ENCODE results near the gene ZNF618. TPM values are rescaled to one million over a fixed set of nuclear protein-coding genes. Genes with fewer than 3 reads are reported as not detected.
A peak's percentile ranks its signal among the peaks of the same experiment; 100 is the strongest.

Gene ZNF618
- polyA plus RNA-seq, 1 experiment, result 8.7 TPM

DNA sequence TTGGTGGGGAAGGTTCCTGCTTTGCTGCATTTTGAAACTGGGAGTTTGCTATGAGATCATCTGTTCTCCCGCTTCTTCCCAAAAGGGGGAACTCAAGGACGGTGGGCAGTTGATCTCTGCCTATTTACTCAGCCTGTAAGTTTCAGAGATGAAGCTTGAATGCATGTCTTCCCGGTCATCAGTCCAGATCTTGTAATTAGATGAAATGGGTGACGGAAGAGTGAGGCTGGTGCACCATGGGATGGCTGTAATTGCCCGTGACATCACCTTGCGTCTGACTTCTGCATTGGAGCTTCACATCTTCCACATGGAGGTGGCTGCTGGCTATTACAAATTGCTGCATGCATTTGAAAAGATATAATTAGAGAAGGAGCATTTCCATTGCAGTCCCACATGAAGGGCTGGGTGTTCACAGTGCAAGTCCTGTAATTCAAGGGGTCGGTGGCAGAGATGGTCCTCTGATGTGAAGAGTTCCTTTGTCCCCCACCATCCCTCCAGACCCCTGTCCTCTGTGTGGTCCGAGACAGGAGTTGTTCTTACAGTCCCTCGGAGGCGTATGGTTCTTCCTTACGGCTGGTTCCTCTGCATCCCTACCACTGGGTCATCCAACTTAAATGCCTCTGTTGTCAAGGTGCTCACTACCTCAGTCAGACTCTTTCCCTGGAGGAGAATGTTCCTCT is 72.9 kb downstream of the ZNF618 start:
- ChIA-PET CTCF (interaction anchor here (1.1 kb wide), 1 partner anchor 15 kb away, joined by 3 read pairs; no protein-coding TSS in a partner anchor), POLR2A (no interaction called here)
- TF ChIP-seq, protein P1, sequence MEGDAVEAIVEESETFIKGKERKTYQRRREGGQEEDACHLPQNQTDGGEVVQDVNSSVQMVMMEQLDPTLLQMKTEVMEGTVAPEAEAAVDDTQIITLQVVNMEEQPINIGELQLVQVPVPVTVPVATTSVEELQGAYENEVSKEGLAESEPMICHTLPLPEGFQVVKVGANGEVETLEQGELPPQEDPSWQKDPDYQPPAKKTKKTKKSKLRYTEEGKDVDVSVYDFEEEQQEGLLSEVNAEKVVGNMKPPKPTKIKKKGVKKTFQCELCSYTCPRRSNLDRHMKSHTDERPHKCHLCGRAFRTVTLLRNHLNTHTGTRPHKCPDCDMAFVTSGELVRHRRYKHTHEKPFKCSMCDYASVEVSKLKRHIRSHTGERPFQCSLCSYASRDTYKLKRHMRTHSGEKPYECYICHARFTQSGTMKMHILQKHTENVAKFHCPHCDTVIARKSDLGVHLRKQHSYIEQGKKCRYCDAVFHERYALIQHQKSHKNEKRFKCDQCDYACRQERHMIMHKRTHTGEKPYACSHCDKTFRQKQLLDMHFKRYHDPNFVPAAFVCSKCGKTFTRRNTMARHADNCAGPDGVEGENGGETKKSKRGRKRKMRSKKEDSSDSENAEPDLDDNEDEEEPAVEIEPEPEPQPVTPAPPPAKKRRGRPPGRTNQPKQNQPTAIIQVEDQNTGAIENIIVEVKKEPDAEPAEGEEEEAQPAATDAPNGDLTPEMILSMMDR (IDR thresholded peaks at IDR 0.05; ENCODE audit: low read depth, low read length), result no peak

DNA sequence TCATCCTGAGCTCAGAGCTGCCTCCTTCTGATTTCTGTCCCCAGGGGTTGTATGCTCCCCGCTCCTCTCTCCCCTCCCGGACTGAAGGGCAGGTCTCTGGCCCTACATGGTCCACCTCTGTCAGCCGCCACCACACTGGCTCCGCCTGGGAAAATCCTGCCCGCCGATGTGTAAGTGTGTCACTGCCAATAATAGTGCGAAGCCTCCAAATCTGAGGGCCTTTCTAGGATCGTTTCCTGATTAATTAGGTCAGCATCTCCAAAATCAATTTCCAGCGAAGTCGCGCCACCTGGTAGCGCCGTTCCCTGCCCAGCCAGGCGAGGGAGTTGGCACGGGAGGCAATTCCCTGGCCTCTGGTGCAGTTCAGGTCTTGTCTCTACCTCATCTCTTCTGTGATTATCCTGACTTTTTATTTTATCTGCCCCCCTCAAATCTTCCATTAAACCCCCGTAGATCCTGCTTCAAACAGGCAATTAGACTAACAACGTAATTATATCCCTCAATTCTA is 73.5 kb downstream of the ZNF618 start:
- no peaks in the 10 kb centered on the region for H3K9me3 ChIP-seq (ENCODE audit: control insufficient read depth, insufficient read depth, low read length)
- POLR2A ChIA-PET, result no interaction called here
- CTCF ChIA-PET, result interaction anchor here (1.1 kb wide), 1 partner anchor 14 kb away, joined by 3 read pairs; no protein-coding TSS in a partner anchor
- TF ChIP-seq, protein P1 (IDR thresholded peaks at IDR 0.05; ENCODE audit: low read depth, low read length), result no peak
- no peaks in the 10 kb centered on the region for H3K27me3 ChIP-seq (ENCODE audit: control insufficient read depth, insufficient read depth, low read length)
- no peak for DNase-seq (ENCODE audit: low read depth, low spot score)
- H3K27ac ChIP-seq (ENCODE audit: low read depth, low read length), result no peak overlapping the region
- no peak overlapping the region for H3K4me3 ChIP-seq (ENCODE audit: low read depth, low read length)

More for the DNA sequence above, 72.9 kb downstream of the ZNF618 start:
- Histone ChIP-seq H3K27ac (ENCODE audit: low read depth, low read length) (no peak overlapping the region), H3K27me3 (ENCODE audit: control insufficient read depth, insufficient read depth, low read length) (no peaks in the 10 kb centered on the region), H3K9me3 (ENCODE audit: control insufficient read depth, insufficient read depth, low read length) (no peaks in the 10 kb centered on the region), H3K4me3 (ENCODE audit: low read depth, low read length) (no peak overlapping the region)
- DNase-seq (ENCODE audit: low read depth, low spot score), result no peak

DNA sequence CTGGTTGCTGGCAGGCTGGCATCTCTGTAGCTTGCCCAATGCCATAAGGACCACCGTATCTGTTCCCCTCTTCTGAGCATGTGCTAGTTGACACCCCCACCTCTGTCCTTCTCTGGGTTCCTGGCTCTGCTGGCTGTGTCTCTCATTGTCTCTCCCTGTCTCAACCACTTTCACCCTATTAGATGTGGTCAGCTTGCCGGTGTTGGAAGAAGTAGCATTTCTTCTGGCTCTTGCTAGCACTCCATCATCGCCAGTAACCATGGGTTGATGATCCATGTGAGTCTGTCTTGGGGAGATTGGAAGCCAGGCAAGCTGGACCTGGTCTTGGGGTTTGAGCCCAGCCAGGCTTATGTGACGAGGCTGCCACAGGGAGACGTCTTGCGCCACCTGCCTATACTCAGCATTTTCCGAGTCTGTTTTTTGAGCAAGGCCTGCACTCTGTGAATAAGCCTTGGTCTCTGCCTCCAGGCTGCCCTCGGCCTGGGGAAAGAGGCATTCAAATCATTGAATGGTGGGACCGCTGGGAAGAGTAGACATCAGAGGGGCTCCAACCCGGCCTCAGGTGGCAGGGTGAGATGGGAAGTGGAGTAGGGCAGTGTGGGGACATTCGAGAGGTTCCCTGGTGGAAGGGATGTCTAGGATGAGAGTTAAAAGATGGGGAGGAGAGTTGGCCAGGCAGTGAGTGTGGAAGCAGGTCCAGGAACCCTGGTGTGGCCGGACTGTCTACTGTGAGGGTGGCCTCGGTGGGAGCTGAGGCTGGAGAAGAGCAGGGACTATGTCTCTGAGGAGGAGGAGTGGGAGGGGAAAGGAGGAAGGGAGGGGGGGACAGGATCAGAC is 74.3 kb downstream of the ZNF618 start:
- CTCF ChIA-PET, result no interaction called here

DNA sequence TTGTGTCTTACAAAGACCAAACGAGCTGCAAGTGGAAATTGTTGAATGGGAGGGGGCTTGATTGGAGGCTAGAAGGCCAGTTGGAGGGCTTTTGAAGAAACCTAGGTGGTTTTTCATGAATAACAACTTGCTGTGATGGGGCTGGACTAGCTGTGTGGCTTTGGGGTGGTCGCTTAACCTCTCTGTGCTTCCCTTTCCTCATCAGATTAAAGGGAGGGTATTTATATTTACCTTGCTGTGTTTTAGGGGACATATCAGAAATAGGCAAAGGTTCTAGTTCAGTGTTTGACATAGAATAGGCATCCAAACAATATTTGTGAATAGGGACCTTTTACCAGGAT is 74.9 kb downstream of the ZNF618 start:
- ChIA-PET POLR2A (no interaction called here), CTCF (no interaction called here)
- Histone ChIP-seq H3K9me3 (ENCODE audit: control insufficient read depth, insufficient read depth, low read length) (no peaks in the 10 kb centered on the region), H3K4me3 (ENCODE audit: low read depth, low read length) (no peak overlapping the region), H3K27ac (ENCODE audit: low read depth, low read length) (no peak overlapping the region), H3K27me3 (ENCODE audit: control insufficient read depth, insufficient read depth, low read length) (no peaks in the 10 kb centered on the region)
- DNase-seq (ENCODE audit: low read depth, low spot score), result no peak
- TF ChIP-seq, protein P1 (IDR thresholded peaks at IDR 0.05; ENCODE audit: low read depth, low read length), result no peak

More for the DNA sequence above, 74.3 kb downstream of the ZNF618 start:
- Histone ChIP-seq H3K27ac (ENCODE audit: low read depth, low read length) (peak overlapping the region; percentile 31), H3K9me3 (ENCODE audit: control insufficient read depth, insufficient read depth, low read length) (no peaks in the 10 kb centered on the region), H3K4me3 (ENCODE audit: low read depth, low read length) (no peak overlapping the region), H3K27me3 (ENCODE audit: control insufficient read depth, insufficient read depth, low read length) (no peaks in the 10 kb centered on the region)
- POLR2A ChIA-PET, result no interaction called here
- DNase-seq (ENCODE audit: low read depth, low spot score), result no peak
- TF ChIP-seq, protein P1 (IDR thresholded peaks at IDR 0.05; ENCODE audit: low read depth, low read length), result no peak

DNA sequence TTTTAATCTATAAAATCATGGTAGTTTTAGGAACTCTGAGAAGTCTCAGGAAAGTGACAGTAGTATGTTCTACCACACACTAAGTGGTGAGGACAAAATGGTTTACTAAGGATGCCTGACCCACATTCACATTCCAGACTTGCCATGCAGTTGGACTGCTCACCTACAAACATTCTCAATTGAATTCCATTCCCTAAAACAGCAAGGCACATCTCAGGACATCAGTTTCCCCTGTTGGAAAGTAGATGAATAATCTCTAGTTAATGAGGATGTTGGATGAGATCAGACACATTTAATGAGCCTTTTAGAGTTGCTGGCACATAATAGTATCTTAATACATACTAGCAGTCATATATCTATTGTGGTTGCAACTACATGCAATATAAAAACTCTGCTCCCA is 76.6 kb downstream of the ZNF618 start:
- Histone ChIP-seq H3K27ac (ENCODE audit: low read depth, low read length) (no peak overlapping the region), H3K4me3 (ENCODE audit: low read depth, low read length) (no peak overlapping the region), H3K9me3 (ENCODE audit: control insufficient read depth, insufficient read depth, low read length) (no peaks in the 10 kb centered on the region), H3K27me3 (ENCODE audit: control insufficient read depth, insufficient read depth, low read length) (no peaks in the 10 kb centered on the region)
- no peak for DNase-seq (ENCODE audit: low read depth, low spot score)
- ChIA-PET CTCF (interaction anchor here (1.4 kb wide), 1 partner anchor 10 kb away, joined by 4 read pairs; no protein-coding TSS in a partner anchor), POLR2A (no interaction called here)
- TF ChIP-seq, protein P1 (IDR thresholded peaks at IDR 0.05; ENCODE audit: low read depth, low read length), result no peak
